HCT116 (cell line): ENCODE data around the gene ACACA.

Source experiments
- CEBPB ChIP-seq: IDR thresholded peaks from 2 replicates; pipeline ENCODE4 v1.6.1; 2012; ENCODE audit warnings: low read depth
- CTCF ChIP-seq, 3 experiments: fragments of 200-600 bp in 1 of 3; sonication (generic) in 1 of 3; IDR thresholded peaks in 2 of 3; conservative IDR thresholded peaks in 1 of 3; 2 replicates each; pipeline ENCODE4 v1.5.1; 2012 to 2017; ENCODE audit warnings: low read depth in 2 of 3, low read length in 2 of 3, antibody characterized with exemption in 1 of 3, borderline replicate concordance in 1 of 3, control low read depth in 1 of 3, mild to moderate bottlenecking in 1 of 3, mixed read lengths in 1 of 3, mixed run types in 1 of 3, moderate library complexity in 1 of 3; ENCODE audit not compliant: insufficient read depth in 1 of 3
- EZH2 ChIP-seq: fragments of 200-600 bp; sonication (generic); IDR thresholded peaks from 2 replicates; pipeline ENCODE4 v1.6.1; 2017; ENCODE audit warnings: antibody characterized with exemption, mixed run types
- POLR2A ChIP-seq: IDR thresholded peaks from 2 replicates; pipeline ENCODE4 v1.7.0; 2011; ENCODE audit warnings: borderline replicate concordance; ENCODE audit not compliant: insufficient read depth, insufficient read length; ENCODE audit errors: extremely low read depth
- POLR2AphosphoS5 ChIP-seq: IDR thresholded peaks from 2 replicates; pipeline ENCODE4 v1.6.1; 2011; ENCODE audit warnings: mild to moderate bottlenecking, low read depth, low read length, moderate library complexity
- REST ChIP-seq: IDR thresholded peaks from 2 replicates; pipeline ENCODE4 v1.6.1; 2012; ENCODE audit warnings: low read depth
- TCF7L2 ChIP-seq: IDR thresholded peaks from 2 replicates; pipeline ENCODE4 v1.7.0; 2011; ENCODE audit warnings: borderline replicate concordance, inconsistent platforms; ENCODE audit not compliant: insufficient read depth, insufficient read length; ENCODE audit errors: extremely low read depth
- YY1 ChIP-seq: IDR thresholded peaks from 2 replicates; pipeline ENCODE4 v1.6.1; 2011; ENCODE audit warnings: low read length, low read depth, moderate library complexity, mild to moderate bottlenecking; ENCODE audit not compliant: insufficient replicate concordance; ENCODE audit errors: extremely low read depth
- ZFX ChIP-seq: fragments of 450-650 bp; IDR thresholded peaks from 2 replicates; pipeline ENCODE4 v1.6.1; 2017
- ZNF274 ChIP-seq: fragments of 200-500 bp; sonication (Bioruptor generic); IDR thresholded peaks from 2 replicates; pipeline ENCODE4 v1.6.1; 2014; ENCODE audit warnings: mild to moderate bottlenecking, low read depth, low read length, inconsistent platforms

- no peak for TF ChIP-seq ZFX
- no peak for TF ChIP-seq CTCF (IDR thresholded peaks at IDR 0.05 in 2 of 3, conservative IDR thresholded peaks at IDR 0.05 in 1 of 3; ENCODE audit: borderline replicate concordance in 1 of 3, insufficient read depth in 1 of 3, low read depth in 2 of 3, low read length in 2 of 3)
- TF ChIP-seq POLR2A: no peak
- no peak for TF ChIP-seq REST
- no peak for TF ChIP-seq CEBPB
- TF ChIP-seq TCF7L2: no peak
- no peak for TF ChIP-seq EZH2
- TF ChIP-seq ZNF274: no peak
- no peak for TF ChIP-seq POLR2AphosphoS5
- TF ChIP-seq YY1: no peak
These were observed 125.8 kb downstream of the ACACA start for GRCh38 chr17:37280841-37281240.
